G401 (cell line): Measurements from ENCODE around the gene KCND2. TPM values are rescaled to one million over a fixed set of nuclear protein-coding genes. Genes with fewer than 3 reads are reported as not detected.

Source experiments
- DNase-seq: peaks from one replicate; pipeline ENCODE4 v3.0.0-alpha.2; 2015; ENCODE audit warnings: low spot score
- in situ Hi-C: cut with HindIII; loops from 2 replicates; pipeline ENCODE4 v1.10.0; 2016; ENCODE audit warnings: low sequenced_read_pairs, mixed read lengths
- total RNA-seq: library from RNA; depleted of rRNA; stranded (reverse); fragments of >200 nt; shearing (Covaris generic); gene quantifications from 2 replicates; pipeline ENCODE4 v1.2.3, GENCODE V29; 2014

The KCND2 gene
- total RNA-seq, 1 experiment from 2014 or later, result not detected

GRCh38 chr7:120402079-120402767 lies 129.2 kb downstream of the KCND2 start:
- peak; percentile 67 for DNase-seq
- in situ Hi-C loops, result no loop called here

GRCh38 chr7:120402801-120403200 lies 129.8 kb downstream of the KCND2 start:
- in situ Hi-C loops, result no loop called here
- DNase-seq, result peak; percentile 55

GRCh38 chr7:120404042-120404441 lies 131.1 kb downstream of the KCND2 start:
- DNase-seq, result peak; percentile 44
- in situ Hi-C loops, result no loop called here

- in situ Hi-C loops, result no loop called here
- no peak for DNase-seq
These were observed 132.7 kb downstream of the KCND2 start for GRCh38 chr7:120405652-120406051.

- no peak for DNase-seq
These were observed 134.0 kb downstream of the KCND2 start for GRCh38 chr7:120407010-120407409.

GRCh38 chr7:120412139-120413050 lies 139.4 kb downstream of the KCND2 start:
- in situ Hi-C loops, result no loop called here
- peak; percentile 78 for DNase-seq

More at GRCh38 chr7:120407010-120407409, 134.0 kb downstream of the KCND2 start:
- in situ Hi-C loops, result no loop called here

GRCh38 chr7:120413164-120413563 lies 140.2 kb downstream of the KCND2 start:
- in situ Hi-C loops, result no loop called here

GRCh38 chr7:120417244-120417979 lies 144.4 kb downstream of the KCND2 start:
- in situ Hi-C loops, result no loop called here
- no peak for DNase-seq

More at GRCh38 chr7:120413164-120413563, 140.2 kb downstream of the KCND2 start:
- no peak for DNase-seq

- no peak for DNase-seq
- in situ Hi-C loops, result no loop called here
These were observed 148.2 kb downstream of the KCND2 start for GRCh38 chr7:120421151-120421651.

- in situ Hi-C loops, result no loop called here
- no peak for DNase-seq
These were observed 158.0 kb downstream of the KCND2 start for GRCh38 chr7:120431016-120431415.

- DNase-seq, result peak; percentile 96
- in situ Hi-C loops, result no loop called here
These were observed 163.6 kb downstream of the KCND2 start for GRCh38 chr7:120436487-120437060.

GRCh38 chr7:120441850-120442249 lies 168.9 kb downstream of the KCND2 start:
- in situ Hi-C loops, result no loop called here
- no peak for DNase-seq

- no peak for DNase-seq
- in situ Hi-C loops, result no loop called here
These were observed 169.9 kb downstream of the KCND2 start for GRCh38 chr7:120442838-120443237.

GRCh38 chr7:120444650-120445049 lies 171.7 kb downstream of the KCND2 start:
- no peak for DNase-seq
- in situ Hi-C loops, result no loop called here

- DNase-seq, result no peak
- in situ Hi-C loops, result no loop called here
These were observed 172.3 kb downstream of the KCND2 start for GRCh38 chr7:120445276-120445675.

- in situ Hi-C loops, result no loop called here
- no peak for DNase-seq
These were observed 179.7 kb downstream of the KCND2 start for GRCh38 chr7:120452665-120453064.

- in situ Hi-C loops, result no loop called here
- DNase-seq, result no peak
These were observed 183.7 kb downstream of the KCND2 start for GRCh38 chr7:120456699-120457098.

GRCh38 chr7:120460949-120461348 lies 188.0 kb downstream of the KCND2 start:
- peak; percentile 45 for DNase-seq
- in situ Hi-C loops, result no loop called here

GRCh38 chr7:120462991-120463390 lies 190.0 kb downstream of the KCND2 start:
- in situ Hi-C loops, result no loop called here
- DNase-seq, result no peak
